Mesodermal cell (in vitro differentiated cells): ENCODE measurements around the gene PRUNE1.

Experiments used
- H3K27ac ChIP-seq: 2 replicates; pipeline ENCODE4 v1.7.0; 2013; ENCODE audit warnings: mild to moderate bottlenecking, low read depth, low read length, moderate library complexity; ENCODE audit not compliant: severe bottlenecking
- H3K36me3 ChIP-seq: 2 replicates; pipeline ENCODE4 v1.7.1; 2013; ENCODE audit warnings: mild to moderate bottlenecking, low read length, moderate library complexity; ENCODE audit not compliant: control insufficient read depth, insufficient read depth
- H3K4me1 ChIP-seq: one replicate; pipeline ENCODE4 v1.7.1; 2013; ENCODE audit warnings: mild to moderate bottlenecking, low read length; ENCODE audit not compliant: insufficient read depth, control insufficient read depth, poor library complexity, severe bottlenecking
- H3K4me3 ChIP-seq: 2 replicates; pipeline ENCODE4 v1.7.0; 2013; ENCODE audit warnings: low read length, control low read depth, mild to moderate bottlenecking; ENCODE audit not compliant: insufficient read depth, poor library complexity, severe bottlenecking; ENCODE audit errors: extremely low read depth
- H3K9me3 ChIP-seq: 2 replicates; pipeline ENCODE4 v1.7.1; 2013; ENCODE audit warnings: mild to moderate bottlenecking, low read length, moderate library complexity; ENCODE audit not compliant: control insufficient read depth
- WGBS, 2 experiments: methylation state at CpG; one replicate each; pipeline ENCODE4 v1.1.5; 2013; ENCODE audit warnings: missing lambda C conversion rate in 2 of 2; ENCODE audit not compliant: insufficient coverage in 2 of 2; 5-methylcytosine and 5-hydroxymethylcytosine counted together

PRUNE1 gene

GRCh38 chr1:151032164-151032563, 23.9 kb downstream of the PRUNE1 start:
- no peak overlapping the region for H3K27ac ChIP-seq
- H3K4me1 ChIP-seq: no peaks in the 10 kb centered on the region
- no peak overlapping the region for H3K4me3 ChIP-seq
- peaks cover 59% of the 10 kb centered on the region for H3K36me3 ChIP-seq
- no peaks in the 10 kb centered on the region for H3K9me3 ChIP-seq
- WGBS, 2 experiments: 94 to 96% methylated on average over 5 of the region's 8 CpGs

- no peaks in the 10 kb centered on the region for H3K9me3 ChIP-seq
- no peaks in the 10 kb centered on the region for H3K4me1 ChIP-seq
- H3K4me3 ChIP-seq: no peak overlapping the region
- no CpG with 5 or more reads among the region's 3 CpGs for WGBS, 2 experiments
- no peak overlapping the region for H3K27ac ChIP-seq
- H3K36me3 ChIP-seq: peaks cover 36% of the 10 kb centered on the region
Observed at GRCh38 chr1:151035167-151035566, 26.9 kb downstream of the PRUNE1 start.

- Histone ChIP-seq H3K36me3 (peaks cover 28% of the 10 kb centered on the region), H3K9me3 (no peaks in the 10 kb centered on the region), H3K4me1 (no peaks in the 10 kb centered on the region), H3K4me3 (no peak within 1 kb of the TSS), H3K27ac (no peak within 1 kb of the TSS)
- no CpG with 5 or more reads among the region's 2 CpGs for WGBS, 2 experiments
Observed at GRCh38 chr1:151036356-151036755, 28.1 kb downstream of the PRUNE1 start, which contains the start of gene BNIPL. BNIPL (plus strand) TSS chr1:151036586; CDS start chr1:151036726, 140 bp downstream.

GRCh38 chr1:151037032-151037431, 28.8 kb downstream of the PRUNE1 start:
- Histone ChIP-seq H3K27ac (no peak overlapping the region), H3K36me3 (peaks cover 21% of the 10 kb centered on the region), H3K9me3 (no peaks in the 10 kb centered on the region), H3K4me1 (no peaks in the 10 kb centered on the region), H3K4me3 (no peak overlapping the region)
- 74 to 94% methylated on average over 3 to 4 of the region's 6 CpGs for WGBS, 2 experiments

- 94 to 95% methylated on average over 3 of the region's 3 CpGs for WGBS, 2 experiments
- Histone ChIP-seq H3K4me3 (no peak overlapping the region), H3K4me1 (no peaks in the 10 kb centered on the region), H3K36me3 (peaks cover 9% of the 10 kb centered on the region), H3K27ac (no peak overlapping the region), H3K9me3 (no peaks in the 10 kb centered on the region)
Observed at GRCh38 chr1:151039521-151039920, 31.3 kb downstream of the PRUNE1 start.

- H3K36me3 ChIP-seq: no peaks in the 10 kb centered on the region
- H3K9me3 ChIP-seq: no peaks in the 10 kb centered on the region
- H3K4me1 ChIP-seq: no peaks in the 10 kb centered on the region
- H3K27ac ChIP-seq: no peak overlapping the region
- WGBS, 2 experiments: 100% methylated on average over 1 of the region's 1 CpG; no CpG with 5 or more reads in 1 of the 2 experiments
- H3K4me3 ChIP-seq: no peak overlapping the region
Observed at GRCh38 chr1:151043163-151043562, 34.9 kb downstream of the PRUNE1 start.

GRCh38 chr1:151047591-151047924, 39.3 kb downstream of the PRUNE1 start, which contains the start of gene C1orf56:
C1orf56 (plus strand) TSS chr1:151047751; CDS start chr1:151047848, 97 bp downstream.
- Histone ChIP-seq H3K4me1 (no peaks in the 10 kb centered on the region), H3K9me3 (no peaks in the 10 kb centered on the region), H3K27ac (peak within 1 kb of the TSS; percentile 78), H3K36me3 (peaks cover 22% of the 10 kb centered on the region), H3K4me3 (peak within 1 kb of the TSS; percentile 68)
- WGBS, 2 experiments: 0 to 1% methylated on average over 9 to 28 of the region's 29 CpGs

- WGBS, 2 experiments: 2 to 3% methylated on average over 41 to 47 of the region's 48 CpGs
- peak overlapping the region; percentile 78 for H3K27ac ChIP-seq
- H3K4me3 ChIP-seq: peak overlapping the region; percentile 68
- H3K36me3 ChIP-seq: peaks cover 27% of the 10 kb centered on the region
- no peaks in the 10 kb centered on the region for H3K4me1 ChIP-seq
- H3K9me3 ChIP-seq: no peaks in the 10 kb centered on the region
Observed at GRCh38 chr1:151047925-151048644, 39.8 kb downstream of the PRUNE1 start.

- Histone ChIP-seq H3K27ac (no peak overlapping the region), H3K36me3 (peaks cover 33% of the 10 kb centered on the region), H3K4me3 (peak overlapping the region; percentile 68), H3K9me3 (no peaks in the 10 kb centered on the region), H3K4me1 (no peaks in the 10 kb centered on the region)
- WGBS, 2 experiments: 54 to 86% methylated on average over 1 to 2 of the region's 3 CpGs
Observed at GRCh38 chr1:151048645-151049032, 40.4 kb downstream of the PRUNE1 start.

GRCh38 chr1:151049458-151049857, 41.2 kb downstream of the PRUNE1 start:
- no peak overlapping the region for H3K27ac ChIP-seq
- H3K4me1 ChIP-seq: no peaks in the 10 kb centered on the region
- WGBS, 2 experiments: 93 to 94% methylated on average over 4 of the region's 5 CpGs
- H3K9me3 ChIP-seq: no peaks in the 10 kb centered on the region
- H3K4me3 ChIP-seq: no peak overlapping the region
- H3K36me3 ChIP-seq: peaks cover 41% of the 10 kb centered on the region

- Histone ChIP-seq H3K4me3 (no peak overlapping the region), H3K9me3 (no peaks in the 10 kb centered on the region), H3K27ac (no peak overlapping the region), H3K36me3 (peaks cover 48% of the 10 kb centered on the region), H3K4me1 (no peaks in the 10 kb centered on the region)
- no CpG with 5 or more reads among the region's 2 CpGs for WGBS, 2 experiments
Observed at GRCh38 chr1:151050051-151050688, 41.9 kb downstream of the PRUNE1 start.
